Glutamatergic neuron (in vitro differentiated cells): Measurements from ENCODE around the gene SLC16A2. TPM values are rescaled to one million over a fixed set of nuclear protein-coding genes. Genes with fewer than 3 reads are reported as not detected.

Experiments used
- DNase-seq: peaks from one replicate; pipeline ENCODE4 v3.0.0; 2022
- H3K27ac Mint-ChIP-seq: one replicate; pipeline ENCODE4 v1.8.0; 2020; ENCODE audit warnings: mild to moderate bottlenecking, mixed read lengths, inconsistent platforms; ENCODE audit not compliant: unreplicated experiment
- H3K27me3 Mint-ChIP-seq: one replicate; pipeline ENCODE4 v1.8.0; 2020; ENCODE audit warnings: mild to moderate bottlenecking, moderate library complexity, mixed read lengths, inconsistent platforms; ENCODE audit not compliant: unreplicated experiment
- H3K36me3 Mint-ChIP-seq: one replicate; pipeline ENCODE4 v1.8.0; 2020; ENCODE audit warnings: mild to moderate bottlenecking, mixed read lengths, inconsistent platforms; ENCODE audit not compliant: unreplicated experiment
- H3K4me1 Mint-ChIP-seq: one replicate; pipeline ENCODE4 v1.8.0; 2020; ENCODE audit warnings: mild to moderate bottlenecking, low read depth, mixed read lengths, inconsistent platforms; ENCODE audit not compliant: unreplicated experiment
- H3K4me3 Mint-ChIP-seq: one replicate; pipeline ENCODE4 v1.8.0; 2020; ENCODE audit warnings: mild to moderate bottlenecking, mixed read lengths, inconsistent platforms; ENCODE audit not compliant: unreplicated experiment
- H3K9me3 Mint-ChIP-seq: one replicate; pipeline ENCODE4 v1.8.0; 2020; ENCODE audit warnings: mild to moderate bottlenecking, moderate library complexity, mixed read lengths, inconsistent platforms; ENCODE audit not compliant: unreplicated experiment
- total RNA-seq: library from RNA; stranded (reverse); fragmentation: NEBNext Ultra II Directional; extraction: Animal tissue kit (Norgen Biotek cat#: 25700); gene quantifications from one replicate; pipeline ENCODE4 v1.2.1, GENCODE V29; 2021; ENCODE audit not compliant: unreplicated experiment
- TF ChIP-seq, protein P1 (sequence below): fragments of 200-600 bp; sonication (generic); IDR thresholded peaks from one replicate; pipeline ENCODE4 v1.5.0; 2021; ENCODE audit not compliant: partially characterized antibody, unreplicated experiment

SLC16A2 gene
- total RNA-seq, 1 donor from 2014 or later, result 28.7 TPM

GRCh38 chrX:74423289-74423998 is 2.2 kb downstream of the SLC16A2 start:
- Mint-ChIP-seq H3K27ac (peak overlapping the region; percentile 43), H3K9me3 (peaks cover 4% of the 10 kb centered on the region), H3K36me3 (no peaks in the 10 kb centered on the region), H3K27me3 (peaks cover 3% of the 10 kb centered on the region), H3K4me1 (peaks cover 2% of the 10 kb centered on the region), H3K4me3 (peak overlapping the region; percentile 80)
- no peak for DNase-seq
- TF ChIP-seq, protein P1, sequence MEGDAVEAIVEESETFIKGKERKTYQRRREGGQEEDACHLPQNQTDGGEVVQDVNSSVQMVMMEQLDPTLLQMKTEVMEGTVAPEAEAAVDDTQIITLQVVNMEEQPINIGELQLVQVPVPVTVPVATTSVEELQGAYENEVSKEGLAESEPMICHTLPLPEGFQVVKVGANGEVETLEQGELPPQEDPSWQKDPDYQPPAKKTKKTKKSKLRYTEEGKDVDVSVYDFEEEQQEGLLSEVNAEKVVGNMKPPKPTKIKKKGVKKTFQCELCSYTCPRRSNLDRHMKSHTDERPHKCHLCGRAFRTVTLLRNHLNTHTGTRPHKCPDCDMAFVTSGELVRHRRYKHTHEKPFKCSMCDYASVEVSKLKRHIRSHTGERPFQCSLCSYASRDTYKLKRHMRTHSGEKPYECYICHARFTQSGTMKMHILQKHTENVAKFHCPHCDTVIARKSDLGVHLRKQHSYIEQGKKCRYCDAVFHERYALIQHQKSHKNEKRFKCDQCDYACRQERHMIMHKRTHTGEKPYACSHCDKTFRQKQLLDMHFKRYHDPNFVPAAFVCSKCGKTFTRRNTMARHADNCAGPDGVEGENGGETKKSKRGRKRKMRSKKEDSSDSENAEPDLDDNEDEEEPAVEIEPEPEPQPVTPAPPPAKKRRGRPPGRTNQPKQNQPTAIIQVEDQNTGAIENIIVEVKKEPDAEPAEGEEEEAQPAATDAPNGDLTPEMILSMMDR, result no peak

- DNase-seq, result no peak
- no peaks in the 10 kb centered on the region for H3K36me3 Mint-ChIP-seq
- TF ChIP-seq, protein P1, result no peak
- H3K4me1 Mint-ChIP-seq, result peaks cover 2% of the 10 kb centered on the region
- H3K4me3 Mint-ChIP-seq, result no peak overlapping the region
- H3K9me3 Mint-ChIP-seq, result peaks cover 4% of the 10 kb centered on the region
- H3K27ac Mint-ChIP-seq, result no peak overlapping the region
- H3K27me3 Mint-ChIP-seq, result peaks cover 1% of the 10 kb centered on the region
These were observed 4.8 kb downstream of the SLC16A2 start for GRCh38 chrX:74426071-74426470.

GRCh38 chrX:74426615-74427014 is 5.3 kb downstream of the SLC16A2 start:
- Mint-ChIP-seq H3K4me1 (peaks cover 2% of the 10 kb centered on the region), H3K9me3 (peaks cover 4% of the 10 kb centered on the region), H3K27me3 (no peaks in the 10 kb centered on the region), H3K4me3 (no peak overlapping the region), H3K27ac (no peak overlapping the region), H3K36me3 (no peaks in the 10 kb centered on the region)
- TF ChIP-seq, protein P1, result no peak
- no peak for DNase-seq

DNA sequence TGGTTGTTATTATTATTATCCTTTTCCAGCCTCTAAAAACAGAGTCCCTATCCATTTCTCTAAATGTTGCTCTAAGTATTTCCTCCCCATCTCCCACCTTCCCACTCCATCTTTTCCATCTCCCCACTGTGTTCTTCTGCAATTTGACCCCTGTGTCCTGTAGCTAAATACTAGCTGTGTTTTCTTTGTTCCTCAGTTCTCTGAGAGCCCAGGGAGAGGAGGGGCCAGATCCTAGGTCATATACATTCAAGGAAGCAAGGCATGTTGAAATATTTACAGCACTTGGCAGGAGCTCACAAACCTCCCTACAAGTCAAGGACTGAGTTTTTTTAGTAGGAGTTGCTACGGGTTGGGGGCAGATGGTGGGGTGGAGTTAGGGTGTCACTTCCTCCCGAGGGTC is 10.5 kb downstream of the SLC16A2 start:
- TF ChIP-seq, protein P1, result no peak
- peaks cover 3% of the 10 kb centered on the region for H3K4me1 Mint-ChIP-seq
- peaks cover 1% of the 10 kb centered on the region for H3K27me3 Mint-ChIP-seq
- H3K36me3 Mint-ChIP-seq, result no peaks in the 10 kb centered on the region
- peaks cover 1% of the 10 kb centered on the region for H3K9me3 Mint-ChIP-seq
- no peak overlapping the region for H3K4me3 Mint-ChIP-seq
- no peak for DNase-seq
- no peak overlapping the region for H3K27ac Mint-ChIP-seq

DNA sequence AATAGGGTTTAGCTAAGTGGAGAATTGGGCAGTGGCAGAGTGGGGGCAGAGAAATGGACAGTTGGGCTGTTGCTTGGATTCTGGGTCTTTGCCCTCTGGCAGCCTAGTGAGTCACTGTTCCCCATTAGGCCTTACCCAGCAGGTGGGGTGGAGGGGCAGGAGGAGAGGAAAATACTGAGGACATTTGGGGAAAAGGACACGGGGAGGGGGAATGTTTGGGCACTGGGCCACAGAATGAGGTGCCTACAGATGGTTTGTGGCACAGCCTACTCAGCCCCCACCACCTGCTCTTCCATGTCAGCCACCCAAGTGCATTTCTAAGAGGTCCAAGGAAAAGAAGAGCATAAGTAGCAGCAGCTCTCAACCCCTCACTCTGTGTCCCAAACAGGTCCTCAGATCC is 13.0 kb downstream of the SLC16A2 start:
- Mint-ChIP-seq H3K4me1 (peaks cover 3% of the 10 kb centered on the region), H3K4me3 (no peak overlapping the region), H3K9me3 (peaks cover 1% of the 10 kb centered on the region), H3K36me3 (no peaks in the 10 kb centered on the region), H3K27ac (no peak overlapping the region), H3K27me3 (peaks cover 2% of the 10 kb centered on the region)
- TF ChIP-seq, protein P1, result no peak
- no peak for DNase-seq
